DOHH2 (cell line): ENCODE results near the gene LARGE1.

ENCODE experiments used
- EZH2phosphoT487 ChIP-seq: fragments of 200-600 bp; sonication (generic); IDR thresholded peaks from 2 replicates; pipeline ENCODE4 v1.6.1; 2017; ENCODE audit warnings: borderline replicate concordance, mild to moderate bottlenecking, antibody characterized with exemption, low read length, moderate library complexity, mixed read lengths
- TF ChIP-seq, protein P1 (sequence below): fragments of 200-600 bp; sonication (generic); IDR thresholded peaks from one replicate; pipeline ENCODE4 v1.5.1; 2014; ENCODE audit warnings: antibody characterized with exemption, mild to moderate bottlenecking, low read depth, low read length; ENCODE audit not compliant: poor library complexity, severe bottlenecking

DNA sequence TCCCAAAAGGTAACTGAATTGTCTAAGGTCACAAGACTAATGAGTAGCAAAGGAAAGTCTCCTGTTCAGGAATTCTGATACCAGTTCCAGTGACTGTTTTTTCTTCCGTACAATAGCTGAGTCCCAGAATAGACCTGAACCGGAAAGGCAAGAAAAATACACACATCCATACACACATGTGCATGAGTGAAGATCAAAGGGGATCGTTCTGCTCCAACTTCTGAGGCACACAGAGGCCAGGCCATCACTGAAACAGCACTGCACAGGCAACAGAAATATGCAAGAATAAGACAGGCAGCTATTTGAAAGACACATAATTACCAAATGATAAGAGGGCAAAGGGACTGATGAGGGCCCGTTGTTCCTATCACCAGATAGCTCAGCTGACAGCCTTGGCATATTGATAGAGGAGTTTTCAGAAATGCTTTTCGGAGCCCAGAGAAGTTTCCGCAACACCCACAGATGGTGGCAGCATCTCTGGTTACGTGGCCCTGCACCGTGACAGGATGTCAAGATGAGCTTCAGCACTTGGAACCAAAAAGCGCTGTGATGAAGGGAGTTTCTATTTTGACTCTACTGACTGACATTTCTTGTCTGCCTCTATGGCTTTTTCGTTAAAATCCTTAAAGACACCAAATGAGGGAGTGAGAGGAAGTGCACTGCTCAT, 280.6 kb downstream of the LARGE1 start:
- TF ChIP-seq, protein P1, sequence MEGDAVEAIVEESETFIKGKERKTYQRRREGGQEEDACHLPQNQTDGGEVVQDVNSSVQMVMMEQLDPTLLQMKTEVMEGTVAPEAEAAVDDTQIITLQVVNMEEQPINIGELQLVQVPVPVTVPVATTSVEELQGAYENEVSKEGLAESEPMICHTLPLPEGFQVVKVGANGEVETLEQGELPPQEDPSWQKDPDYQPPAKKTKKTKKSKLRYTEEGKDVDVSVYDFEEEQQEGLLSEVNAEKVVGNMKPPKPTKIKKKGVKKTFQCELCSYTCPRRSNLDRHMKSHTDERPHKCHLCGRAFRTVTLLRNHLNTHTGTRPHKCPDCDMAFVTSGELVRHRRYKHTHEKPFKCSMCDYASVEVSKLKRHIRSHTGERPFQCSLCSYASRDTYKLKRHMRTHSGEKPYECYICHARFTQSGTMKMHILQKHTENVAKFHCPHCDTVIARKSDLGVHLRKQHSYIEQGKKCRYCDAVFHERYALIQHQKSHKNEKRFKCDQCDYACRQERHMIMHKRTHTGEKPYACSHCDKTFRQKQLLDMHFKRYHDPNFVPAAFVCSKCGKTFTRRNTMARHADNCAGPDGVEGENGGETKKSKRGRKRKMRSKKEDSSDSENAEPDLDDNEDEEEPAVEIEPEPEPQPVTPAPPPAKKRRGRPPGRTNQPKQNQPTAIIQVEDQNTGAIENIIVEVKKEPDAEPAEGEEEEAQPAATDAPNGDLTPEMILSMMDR: no peak
- TF ChIP-seq EZH2phosphoT487: no peak
